SU-DHL-6 (cell line): ENCODE measurements around the gene FKBP11.

Experiments
- H2AFZ ChIP-seq: fragments of 200-600 bp; sonication (generic); 2 replicates; pipeline ENCODE4 v1.6.1; 2014; ENCODE audit warnings: low read depth, mild to moderate bottlenecking, moderate library complexity, mixed read lengths, antibody characterized with exemption, low read length; ENCODE audit not compliant: severe bottlenecking
- H3F3A ChIP-seq: fragments of 200-600 bp; shearing (Covaris generic); 2 replicates; pipeline ENCODE4 v1.6.0; 2016; ENCODE audit warnings: antibody characterized with exemption, mild to moderate bottlenecking; ENCODE audit not compliant: insufficient read depth
- H3K27ac ChIP-seq: fragments of 200-600 bp; sonication (generic); 2 replicates; pipeline ENCODE4 v1.5.1; 2016; ENCODE audit warnings: low read depth, mild to moderate bottlenecking, low read length, moderate library complexity, mixed read lengths
- H3K27me3 ChIP-seq: fragments of 200-600 bp; sonication (generic), shearing (Covaris generic); 2 replicates; pipeline ENCODE4 v1.6.0; 2014; ENCODE audit warnings: mild to moderate bottlenecking, low read length
- H3K36me3 ChIP-seq: fragments of 200-600 bp; sonication (generic); 2 replicates; pipeline ENCODE4 v1.6.1; 2014; ENCODE audit warnings: mild to moderate bottlenecking, low read length, mixed read lengths
- H3K4me2 ChIP-seq: fragments of 300-600, 200-600 bp; shearing (Covaris generic), sonication (generic); 2 replicates; pipeline ENCODE4 v1.6.0; 2014; ENCODE audit warnings: low read length, low read depth, mild to moderate bottlenecking; ENCODE audit not compliant: poor library complexity, severe bottlenecking
- H3K4me3 ChIP-seq: fragments of 200-600 bp; sonication (generic); 2 replicates; pipeline ENCODE4 v1.5.1; 2014; ENCODE audit warnings: antibody characterized with exemption, low read length, mild to moderate bottlenecking, mixed read lengths; ENCODE audit not compliant: insufficient read depth, poor library complexity, severe bottlenecking
- H3K79me2 ChIP-seq: fragments of 200-600 bp; sonication (generic); 2 replicates; pipeline ENCODE4 v1.6.1; 2014; ENCODE audit warnings: mild to moderate bottlenecking, low read length, moderate library complexity; ENCODE audit not compliant: insufficient read depth
- H3K9ac ChIP-seq: fragments of 200-600 bp; sonication (generic); 2 replicates; pipeline ENCODE4 v1.7.0; 2014; ENCODE audit warnings: mild to moderate bottlenecking, low read length
- H3K9me2 ChIP-seq: fragments of 200-600 bp; sonication (generic); replicated peaks from 2 replicates; pipeline ENCODE4 v1.6.1; 2014; ENCODE audit warnings: low read length; ENCODE audit not compliant: insufficient read depth
- H3K9me3 ChIP-seq: fragments of 200-600 bp; sonication (generic); 2 replicates; pipeline ENCODE4 v1.6.1; 2014; ENCODE audit warnings: low read length, mixed read lengths; ENCODE audit not compliant: insufficient read depth
- H4K20me1 ChIP-seq: fragments of 200-600 bp; sonication (generic); 2 replicates; pipeline ENCODE4 v1.6.1; 2014; ENCODE audit warnings: low read depth, mild to moderate bottlenecking, antibody characterized with exemption, low read length, moderate library complexity, mixed read lengths
- EZH2phosphoT487 ChIP-seq: fragments of 200-600 bp; sonication (generic), shearing (Covaris generic); conservative IDR thresholded peaks from 2 replicates; pipeline ENCODE4 v1.6.1; 2018; ENCODE audit warnings: mild to moderate bottlenecking, antibody characterized with exemption, low read length, moderate library complexity, mixed read lengths
- TF ChIP-seq, protein P1 (sequence below): fragments of 200-600 bp; sonication (generic); IDR thresholded peaks from one replicate; pipeline ENCODE4 v1.5.1; 2017; ENCODE audit warnings: antibody characterized with exemption, mild to moderate bottlenecking, low read length, moderate library complexity; ENCODE audit not compliant: insufficient read depth, poor library complexity, severe bottlenecking

Gene FKBP11

DNA sequence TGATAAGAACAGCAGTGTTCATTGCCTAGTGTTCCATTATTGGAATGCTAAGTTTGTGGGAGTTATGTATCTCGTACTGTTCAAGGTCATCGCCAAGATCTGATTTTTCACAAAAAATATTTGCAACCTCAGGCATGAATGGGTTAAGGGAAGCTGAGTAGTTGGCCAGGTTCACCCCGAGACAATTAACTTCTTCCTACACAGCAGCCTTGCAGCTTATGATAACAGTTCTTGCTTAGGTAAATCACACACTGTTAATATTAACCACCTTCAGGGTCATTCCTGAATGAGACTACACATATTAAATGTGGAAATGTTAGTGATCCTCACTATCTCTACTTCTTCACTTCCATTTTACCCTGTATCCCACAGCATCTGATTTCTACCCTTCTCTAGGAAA lies 18.0 kb downstream of the FKBP11 start:
- no peak overlapping the region for H3K27ac ChIP-seq
- no peak overlapping the region for H3K9ac ChIP-seq
- no peaks in the 10 kb centered on the region for H3F3A ChIP-seq
- no peak overlapping the region for H3K4me2 ChIP-seq
- H4K20me1 ChIP-seq: no peaks in the 10 kb centered on the region
- H3K9me2 ChIP-seq: no peaks in the 10 kb centered on the region
- no peak for TF ChIP-seq EZH2phosphoT487
- TF ChIP-seq, protein P1, sequence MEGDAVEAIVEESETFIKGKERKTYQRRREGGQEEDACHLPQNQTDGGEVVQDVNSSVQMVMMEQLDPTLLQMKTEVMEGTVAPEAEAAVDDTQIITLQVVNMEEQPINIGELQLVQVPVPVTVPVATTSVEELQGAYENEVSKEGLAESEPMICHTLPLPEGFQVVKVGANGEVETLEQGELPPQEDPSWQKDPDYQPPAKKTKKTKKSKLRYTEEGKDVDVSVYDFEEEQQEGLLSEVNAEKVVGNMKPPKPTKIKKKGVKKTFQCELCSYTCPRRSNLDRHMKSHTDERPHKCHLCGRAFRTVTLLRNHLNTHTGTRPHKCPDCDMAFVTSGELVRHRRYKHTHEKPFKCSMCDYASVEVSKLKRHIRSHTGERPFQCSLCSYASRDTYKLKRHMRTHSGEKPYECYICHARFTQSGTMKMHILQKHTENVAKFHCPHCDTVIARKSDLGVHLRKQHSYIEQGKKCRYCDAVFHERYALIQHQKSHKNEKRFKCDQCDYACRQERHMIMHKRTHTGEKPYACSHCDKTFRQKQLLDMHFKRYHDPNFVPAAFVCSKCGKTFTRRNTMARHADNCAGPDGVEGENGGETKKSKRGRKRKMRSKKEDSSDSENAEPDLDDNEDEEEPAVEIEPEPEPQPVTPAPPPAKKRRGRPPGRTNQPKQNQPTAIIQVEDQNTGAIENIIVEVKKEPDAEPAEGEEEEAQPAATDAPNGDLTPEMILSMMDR: no peak
- no peak overlapping the region for H2AFZ ChIP-seq
- no peak overlapping the region for H3K4me3 ChIP-seq
- no peaks in the 10 kb centered on the region for H3K79me2 ChIP-seq
- no peaks in the 10 kb centered on the region for H3K36me3 ChIP-seq
- H3K9me3 ChIP-seq: no peaks in the 10 kb centered on the region
- no peaks in the 10 kb centered on the region for H3K27me3 ChIP-seq

DNA sequence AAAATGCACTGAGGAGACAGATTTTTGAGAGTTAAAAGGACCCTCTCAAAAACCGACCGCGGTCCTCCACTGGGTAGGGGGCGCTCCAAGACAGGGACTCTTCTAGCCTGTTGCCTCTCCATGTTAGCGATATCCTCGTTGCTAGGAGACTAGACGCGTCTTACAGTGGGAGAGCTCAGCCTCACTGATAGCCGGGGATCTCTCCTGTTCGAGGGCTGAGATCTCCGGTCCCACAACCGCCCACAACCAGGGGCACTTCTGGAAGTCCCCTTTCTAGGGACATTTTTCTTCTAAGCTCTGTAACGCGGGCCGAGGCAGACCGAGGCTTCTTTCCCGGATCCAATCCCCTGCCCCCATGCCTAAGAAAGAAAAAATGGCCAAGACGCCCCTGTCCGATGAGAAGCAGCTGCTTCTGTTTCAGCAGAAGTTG lies 21.3 kb downstream of the FKBP11 start:
- Histone ChIP-seq H3K9ac (no peak overlapping the region; the same call in 1 of the 2 replicates), H3K4me3 (peak overlapping the region; percentile 38), H3K27ac (no peak overlapping the region)

DNA sequence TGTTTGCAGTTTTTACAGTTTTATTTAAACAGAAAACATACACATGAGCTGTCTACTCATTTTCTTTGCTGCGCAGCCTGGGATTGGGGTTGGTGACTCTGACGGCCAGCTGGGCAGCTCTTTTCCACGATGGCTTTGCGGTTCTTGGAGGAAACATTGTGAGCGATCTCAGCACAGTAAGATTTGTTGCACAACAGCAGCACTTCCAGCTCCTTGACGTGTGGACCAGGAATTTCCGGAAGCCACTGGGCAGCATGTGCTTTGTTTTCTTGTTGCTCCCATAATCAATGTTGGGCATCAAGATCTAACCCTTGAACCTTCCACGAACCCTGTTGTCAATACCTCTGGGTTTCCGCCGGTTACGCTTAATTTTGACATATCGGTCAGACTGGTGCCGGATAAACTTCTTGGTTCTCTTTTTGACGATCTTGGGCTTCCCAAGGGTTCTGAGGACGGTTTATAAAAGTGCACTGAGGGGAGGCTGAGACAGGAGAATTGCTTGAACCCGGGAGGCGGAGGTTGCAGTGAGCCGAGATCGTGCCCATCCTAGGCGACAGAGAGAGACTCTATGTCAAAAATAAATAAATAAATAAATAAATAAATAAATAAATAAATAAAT lies 21.8 kb downstream of the FKBP11 start:
- H3K79me2 ChIP-seq: no peaks in the 10 kb centered on the region
- no peaks in the 10 kb centered on the region for H4K20me1 ChIP-seq
- no peaks in the 10 kb centered on the region for H3K9me3 ChIP-seq
- H3K36me3 ChIP-seq: no peaks in the 10 kb centered on the region
- no peak overlapping the region for H3K9ac ChIP-seq
- no peak overlapping the region for H3K4me2 ChIP-seq
- TF ChIP-seq, protein P1: no peak
- TF ChIP-seq EZH2phosphoT487: no peak
- no peak overlapping the region for H3K27ac ChIP-seq
- no peak overlapping the region for H3K4me3 ChIP-seq
- H3K9me2 ChIP-seq: no peaks in the 10 kb centered on the region
- no peaks in the 10 kb centered on the region for H3K27me3 ChIP-seq
- H3F3A ChIP-seq: no peaks in the 10 kb centered on the region
- no peak overlapping the region for H2AFZ ChIP-seq

More for the DNA sequence above, 21.3 kb downstream of the FKBP11 start:
- Histone ChIP-seq H3K9me2 (no peaks in the 10 kb centered on the region), H3F3A (no peaks in the 10 kb centered on the region), H2AFZ (peak overlapping the region; percentile 50), H3K27me3 (no peaks in the 10 kb centered on the region), H4K20me1 (no peaks in the 10 kb centered on the region), H3K36me3 (no peaks in the 10 kb centered on the region), H3K4me2 (peak overlapping the region; percentile 50), H3K79me2 (no peaks in the 10 kb centered on the region), H3K9me3 (no peaks in the 10 kb centered on the region)
- no peak for TF ChIP-seq EZH2phosphoT487
- TF ChIP-seq, protein P1: peak; percentile 45
